Uterus (tissue), 2 donors: ENCODE measurements around the gene NNT.

Source experiments
- POLR2A ChIP-seq, 2 donors: fragments of 450-650 bp; IDR thresholded peaks; one replicate each; pipeline ENCODE4 v1.6.1; 2016; ENCODE audit warnings: antibody characterized with exemption in 2 of 2, mild to moderate bottlenecking in 1 of 2, moderate library complexity in 1 of 2
- TF ChIP-seq, protein P1 (sequence below), 4 experiments: fragments of 200-600 bp in 2 of 4; fragments of 450-650 bp in 2 of 4; sonication (generic) in 2 of 4; IDR thresholded peaks; one replicate each; pipeline ENCODE4 v1.5.1; 2016 to 2019; ENCODE audit warnings: antibody characterized with exemption in 4 of 4, mild to moderate bottlenecking in 2 of 4, moderate library complexity in 1 of 4

DNA sequence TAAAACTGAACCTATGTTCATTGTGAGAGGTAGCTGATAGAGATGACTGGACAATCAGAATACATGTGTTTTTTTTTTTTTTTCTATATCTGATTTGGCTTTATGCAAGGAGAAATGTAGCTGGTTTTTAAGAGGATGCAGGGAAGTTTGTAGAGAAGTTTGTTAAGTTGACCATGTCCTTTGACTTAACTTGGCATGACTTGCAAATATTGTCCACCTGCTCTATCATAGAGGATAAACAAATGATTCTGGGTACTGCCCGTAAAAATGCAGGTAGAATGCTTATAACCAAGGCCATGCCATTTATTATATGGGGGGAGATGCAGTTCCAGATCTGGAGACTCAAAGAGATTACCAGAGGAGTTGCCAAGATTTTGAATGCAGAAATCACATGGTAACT lies 13.7 kb upstream of the NNT start:
- TF ChIP-seq, protein P1, sequence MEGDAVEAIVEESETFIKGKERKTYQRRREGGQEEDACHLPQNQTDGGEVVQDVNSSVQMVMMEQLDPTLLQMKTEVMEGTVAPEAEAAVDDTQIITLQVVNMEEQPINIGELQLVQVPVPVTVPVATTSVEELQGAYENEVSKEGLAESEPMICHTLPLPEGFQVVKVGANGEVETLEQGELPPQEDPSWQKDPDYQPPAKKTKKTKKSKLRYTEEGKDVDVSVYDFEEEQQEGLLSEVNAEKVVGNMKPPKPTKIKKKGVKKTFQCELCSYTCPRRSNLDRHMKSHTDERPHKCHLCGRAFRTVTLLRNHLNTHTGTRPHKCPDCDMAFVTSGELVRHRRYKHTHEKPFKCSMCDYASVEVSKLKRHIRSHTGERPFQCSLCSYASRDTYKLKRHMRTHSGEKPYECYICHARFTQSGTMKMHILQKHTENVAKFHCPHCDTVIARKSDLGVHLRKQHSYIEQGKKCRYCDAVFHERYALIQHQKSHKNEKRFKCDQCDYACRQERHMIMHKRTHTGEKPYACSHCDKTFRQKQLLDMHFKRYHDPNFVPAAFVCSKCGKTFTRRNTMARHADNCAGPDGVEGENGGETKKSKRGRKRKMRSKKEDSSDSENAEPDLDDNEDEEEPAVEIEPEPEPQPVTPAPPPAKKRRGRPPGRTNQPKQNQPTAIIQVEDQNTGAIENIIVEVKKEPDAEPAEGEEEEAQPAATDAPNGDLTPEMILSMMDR (IDR thresholded peaks at IDR 0.05), result no peak
- TF ChIP-seq POLR2A (IDR thresholded peaks at IDR 0.05), result no peak
